Bladder microvascular endothelial cell (primary cell): ENCODE results near the gene MYH13. TPM values are rescaled to one million over a fixed set of nuclear protein-coding genes. Genes with fewer than 3 reads are reported as not detected.

Experiments
- total RNA-seq: library from RNA; depleted of rRNA; stranded (reverse); fragments of >200 nt; gene quantifications from 2 replicates; pipeline ENCODE4 v1.2.3, GENCODE V29; 2014

The MYH13 gene
- total RNA-seq, result not detected in 2 replicates

GRCh38 chr17:10372906-10373305 is at the start of gene MYH13:
TSS of gene MYH13 (minus strand) at chr17:10373006. CDS start at chr17:10364530, 8,476 bp downstream.

GRCh38 chr17:10421900-10422542 is 49.2 kb upstream of the MYH13 start, which contains the start of gene MYH8:
TSS of gene MYH8 (minus strand) at chr17:10421950. CDS start at chr17:10420227, 1,723 bp downstream.

Other genes with a start within 250 kb of the MYH13 start
- 0.49 and 3.7 TPM in 2 replicates for gene GAS7, start 174.4 kb downstream of the MYH13 start, total RNA-seq
- gene MYH8, start 48.9 kb upstream of the MYH13 start, total RNA-seq, result not detected in 2 replicates
- gene MYH4, start 96.6 kb upstream of the MYH13 start, total RNA-seq, result not detected in 2 replicates
- not detected in 2 replicates for gene MYH1, start 145.5 kb upstream of the MYH13 start, total RNA-seq
- gene MYH2, start 176.7 kb upstream of the MYH13 start, total RNA-seq, result not detected in 2 replicates